Liver (tissue), 9 donors: Measurements from ENCODE around the gene PRG2. TPM values are rescaled to one million over a fixed set of nuclear protein-coding genes. Genes with fewer than 3 reads are reported as not detected.

Experiments
- DNase-seq: peaks from one replicate; pipeline ENCODE4 v3.0.0-alpha.2; 2017; ENCODE audit warnings: low spot score
- H3K27ac ChIP-seq, 2 donors: one replicate each; pipeline ENCODE4 v1.7.0; 2013; ENCODE audit warnings: inconsistent platforms in 2 of 2, low read length in 2 of 2, control low read depth in 1 of 2, low read depth in 1 of 2, mild to moderate bottlenecking in 1 of 2
- H3K27me3 ChIP-seq, 4 donors: one replicate each; pipeline versions ENCODE4 v1.6.1 to v1.7.0; 2013; ENCODE audit warnings: low read length in 3 of 4, inconsistent platforms in 1 of 4, mild to moderate bottlenecking in 1 of 4, moderate library complexity in 1 of 4; ENCODE audit not compliant: control insufficient read depth in 4 of 4, insufficient read depth in 4 of 4
- H3K36me3 ChIP-seq, 4 donors: one replicate each; pipeline versions ENCODE4 v1.6.1 to v1.7.0; 2013; ENCODE audit warnings: low read length in 3 of 4, mild to moderate bottlenecking in 3 of 4, low read depth in 1 of 4, moderate library complexity in 1 of 4; ENCODE audit not compliant: control insufficient read depth in 4 of 4, insufficient read depth in 3 of 4
- H3K4me1 ChIP-seq, 4 donors: one replicate each; pipeline versions ENCODE4 v1.6.1 to v1.7.0; 2013; ENCODE audit warnings: low read length in 3 of 4, mild to moderate bottlenecking in 3 of 4, moderate library complexity in 1 of 4; ENCODE audit not compliant: control insufficient read depth in 4 of 4, insufficient read depth in 4 of 4
- H3K4me3 ChIP-seq, 3 donors: one replicate each; pipeline versions ENCODE4 v1.6.1 to v1.7.0; 2013; ENCODE audit warnings: low read length in 3 of 3, control low read depth in 1 of 3, low read depth in 1 of 3, mild to moderate bottlenecking in 1 of 3
- H3K9ac ChIP-seq, 2 donors: one replicate each; pipeline ENCODE4 v1.7.0; 2013; ENCODE audit warnings: low read length in 2 of 2, mild to moderate bottlenecking in 2 of 2, moderate library complexity in 2 of 2, control low read depth in 1 of 2, low read depth in 1 of 2
- H3K9me3 ChIP-seq, 4 donors: one replicate each; pipeline versions ENCODE4 v1.6.1 to v1.7.0; 2013; ENCODE audit warnings: low read length in 3 of 4; ENCODE audit not compliant: control insufficient read depth in 4 of 4
- CTCF ChIP-seq: fragments of 150-350 bp; IDR thresholded peaks from 2 replicates; pipeline ENCODE4 v1.5.1; 2017; ENCODE audit warnings: improper control_type of control experiment, low read depth, low read length; ENCODE audit not compliant: missing input control
- EGR1 ChIP-seq, 2 donors: IDR thresholded peaks; 2 replicates each; pipeline ENCODE4 v1.6.1; 2016 to 2018; ENCODE audit warnings: antibody characterized with exemption in 2 of 2, low read depth in 2 of 2
- FOXA1 ChIP-seq: IDR thresholded peaks from 2 replicates; pipeline ENCODE4 v1.6.1; 2016; ENCODE audit warnings: antibody characterized with exemption
- FOXA2 ChIP-seq: IDR thresholded peaks from 2 replicates; pipeline ENCODE4 v1.6.1; 2016; ENCODE audit warnings: antibody characterized with exemption
- GABPA ChIP-seq, 2 donors: IDR thresholded peaks in 1 of 2; conservative IDR thresholded peaks in 1 of 2; 2 replicates each; pipeline ENCODE4 v1.6.1; 2016; ENCODE audit warnings: antibody characterized with exemption in 2 of 2, mild to moderate bottlenecking in 1 of 2, moderate library complexity in 1 of 2
- HNF4A ChIP-seq, 2 donors: conservative IDR thresholded peaks; 2 replicates each; pipeline ENCODE4 v1.6.1; 2016; ENCODE audit warnings: antibody characterized with exemption in 2 of 2, mild to moderate bottlenecking in 2 of 2
- HNF4G ChIP-seq: IDR thresholded peaks from 2 replicates; pipeline ENCODE4 v1.6.1; 2016; ENCODE audit warnings: antibody characterized with exemption
- JUND ChIP-seq, 2 donors: IDR thresholded peaks; 2 replicates each; pipeline ENCODE4 v1.6.1; 2016; ENCODE audit warnings: antibody characterized with exemption in 2 of 2
- MAX ChIP-seq: IDR thresholded peaks from 2 replicates; pipeline ENCODE4 v1.6.1; 2016; ENCODE audit warnings: antibody characterized with exemption
- NR2F2 ChIP-seq: IDR thresholded peaks from 2 replicates; pipeline ENCODE4 v1.6.1; 2016; ENCODE audit warnings: antibody characterized with exemption
- RAD21 ChIP-seq, 2 donors: IDR thresholded peaks; 2 replicates each; pipeline ENCODE4 v1.6.1; 2016; ENCODE audit warnings: antibody characterized with exemption in 2 of 2, mild to moderate bottlenecking in 2 of 2
- RXRA ChIP-seq, 2 donors: IDR thresholded peaks; 2 replicates each; pipeline ENCODE4 v1.6.1; 2017 to 2018; ENCODE audit warnings: antibody characterized with exemption in 2 of 2, mild to moderate bottlenecking in 1 of 2
- SP1 ChIP-seq: IDR thresholded peaks from 2 replicates; pipeline ENCODE4 v1.6.1; 2018; ENCODE audit warnings: antibody characterized with exemption, mild to moderate bottlenecking
- TAF1 ChIP-seq: conservative IDR thresholded peaks from 2 replicates; pipeline ENCODE4 v1.6.1; 2016; ENCODE audit warnings: antibody characterized with exemption, mild to moderate bottlenecking
- YY1 ChIP-seq: IDR thresholded peaks from 2 replicates; pipeline ENCODE4 v1.6.1; 2016; ENCODE audit warnings: antibody characterized with exemption, mild to moderate bottlenecking
- WGBS: extraction: QIAGEN DNeasy Blood & Tissue Kit; methylation state at CpG from one replicate; pipeline ENCODE4 v1.1.7; 2013; 5-methylcytosine and 5-hydroxymethylcytosine counted together
- polyA plus RNA-seq, 2 donors: library from polyadenylated mRNA; stranded (reverse) in 1 of 2; unstranded in 1 of 2; fragments of 200-250 nt in 1 of 2; fragments of >200 nt in 1 of 2; fragmentation: Nextera tagmentation in 1 of 2; extraction: Ambion mirVana in 1 of 2; gene quantifications; one replicate each; pipeline versions ENCODE4 v1.2.1 to v1.2.3, GENCODE V29; 2013 to 2015
- total RNA-seq, 2 donors: library from RNA; depleted of rRNA; stranded (reverse); fragments of >200 nt; gene quantifications; one replicate each; pipeline ENCODE4 v1.2.3, GENCODE V29; 2014
- TF ChIP-seq, protein P1 (sequence below): IDR thresholded peaks from 2 replicates; pipeline ENCODE4 v1.6.1; 2016; ENCODE audit warnings: antibody characterized with exemption
- TF ChIP-seq, protein P2 (sequence below): IDR thresholded peaks from 2 replicates; pipeline ENCODE4 v1.6.1; 2016; ENCODE audit warnings: antibody characterized with exemption
- TF ChIP-seq, protein P3 (sequence below): IDR thresholded peaks from 2 replicates; pipeline ENCODE4 v1.6.1; 2016; ENCODE audit warnings: antibody characterized with exemption, mild to moderate bottlenecking
- donor health status: healthy.
- donor health status: healthy.
- donor health status: healthy.
- donor health status: healthy.
- donor health status: healthy.

Gene PRG2
- total and polyA plus RNA-seq, 4 donors: 0.74 to 24.2 (median 1.2) TPM; not detected in 1

GRCh38 chr11:57353852-57354251, 36.6 kb downstream of the PRG2 start (continued):
- no peak for TF ChIP-seq JUND (IDR thresholded peaks at IDR 0.05)
- no peak for TF ChIP-seq EGR1 (IDR thresholded peaks at IDR 0.05; ENCODE audit: low read depth in 2 of 2)
- no peak for TF ChIP-seq NR2F2
- TF ChIP-seq SP1: no peak
- TF ChIP-seq FOXA1: no peak

DNA sequence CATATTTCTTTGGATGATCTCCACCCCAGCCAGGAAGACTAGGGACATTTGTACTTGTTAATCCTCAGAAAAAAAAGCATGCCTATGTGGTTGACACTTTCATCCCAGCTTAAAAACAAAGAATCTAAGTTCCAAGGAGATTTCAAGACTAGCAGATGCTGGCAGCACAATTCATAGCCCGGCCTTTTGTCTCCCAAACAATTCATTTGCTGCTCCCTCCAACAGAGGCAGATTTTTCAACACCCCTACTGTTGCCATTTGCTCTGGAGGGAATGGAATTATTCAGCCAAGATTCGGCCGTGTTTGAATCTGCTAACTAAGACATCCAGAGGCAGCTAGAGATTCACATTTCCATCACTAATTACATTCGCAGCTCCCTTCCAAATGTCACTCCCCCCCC, 37.0 kb downstream of the PRG2 start:
- 79% methylated on average over 4 of the region's 4 CpGs for WGBS
- H3K9me3 ChIP-seq: peaks cover 0 to 2% (median 0%) of the 10 kb centered on the region in 4 donors
- peaks cover 0 to 9% (median 7%) of the 10 kb centered on the region in 4 donors for H3K4me1 ChIP-seq
- TF ChIP-seq EGR1 (IDR thresholded peaks at IDR 0.05; ENCODE audit: low read depth in 2 of 2) (no peak), FOXA2 (no peak), MAX (no peak), HNF4G (no peak), SP1 (no peak), YY1 (no peak), NR2F2 (no peak), FOXA1 (no peak), JUND (IDR thresholded peaks at IDR 0.05) (no peak), CTCF (no peak), GABPA (IDR thresholded peaks at IDR 0.05 in 1 of 2, conservative IDR thresholded peaks at IDR 0.05 in 1 of 2) (no peak), RAD21 (IDR thresholded peaks at IDR 0.05) (no peak), TAF1 (no peak), HNF4A (conservative IDR thresholded peaks at IDR 0.05) (no peak), RXRA (IDR thresholded peaks at IDR 0.05) (no peak)
- TF ChIP-seq, protein P1, sequence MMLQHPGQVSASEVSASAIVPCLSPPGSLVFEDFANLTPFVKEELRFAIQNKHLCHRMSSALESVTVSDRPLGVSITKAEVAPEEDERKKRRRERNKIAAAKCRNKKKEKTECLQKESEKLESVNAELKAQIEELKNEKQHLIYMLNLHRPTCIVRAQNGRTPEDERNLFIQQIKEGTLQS: no peak
- TF ChIP-seq, protein P2, sequence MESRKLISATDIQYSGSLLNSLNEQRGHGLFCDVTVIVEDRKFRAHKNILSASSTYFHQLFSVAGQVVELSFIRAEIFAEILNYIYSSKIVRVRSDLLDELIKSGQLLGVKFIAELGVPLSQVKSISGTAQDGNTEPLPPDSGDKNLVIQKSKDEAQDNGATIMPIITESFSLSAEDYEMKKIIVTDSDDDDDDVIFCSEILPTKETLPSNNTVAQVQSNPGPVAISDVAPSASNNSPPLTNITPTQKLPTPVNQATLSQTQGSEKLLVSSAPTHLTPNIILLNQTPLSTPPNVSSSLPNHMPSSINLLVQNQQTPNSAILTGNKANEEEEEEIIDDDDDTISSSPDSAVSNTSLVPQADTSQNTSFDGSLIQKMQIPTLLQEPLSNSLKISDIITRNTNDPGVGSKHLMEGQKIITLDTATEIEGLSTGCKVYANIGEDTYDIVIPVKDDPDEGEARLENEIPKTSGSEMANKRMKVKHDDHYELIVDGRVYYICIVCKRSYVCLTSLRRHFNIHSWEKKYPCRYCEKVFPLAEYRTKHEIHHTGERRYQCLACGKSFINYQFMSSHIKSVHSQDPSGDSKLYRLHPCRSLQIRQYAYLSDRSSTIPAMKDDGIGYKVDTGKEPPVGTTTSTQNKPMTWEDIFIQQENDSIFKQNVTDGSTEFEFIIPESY: no peak
- TF ChIP-seq, protein P3, sequence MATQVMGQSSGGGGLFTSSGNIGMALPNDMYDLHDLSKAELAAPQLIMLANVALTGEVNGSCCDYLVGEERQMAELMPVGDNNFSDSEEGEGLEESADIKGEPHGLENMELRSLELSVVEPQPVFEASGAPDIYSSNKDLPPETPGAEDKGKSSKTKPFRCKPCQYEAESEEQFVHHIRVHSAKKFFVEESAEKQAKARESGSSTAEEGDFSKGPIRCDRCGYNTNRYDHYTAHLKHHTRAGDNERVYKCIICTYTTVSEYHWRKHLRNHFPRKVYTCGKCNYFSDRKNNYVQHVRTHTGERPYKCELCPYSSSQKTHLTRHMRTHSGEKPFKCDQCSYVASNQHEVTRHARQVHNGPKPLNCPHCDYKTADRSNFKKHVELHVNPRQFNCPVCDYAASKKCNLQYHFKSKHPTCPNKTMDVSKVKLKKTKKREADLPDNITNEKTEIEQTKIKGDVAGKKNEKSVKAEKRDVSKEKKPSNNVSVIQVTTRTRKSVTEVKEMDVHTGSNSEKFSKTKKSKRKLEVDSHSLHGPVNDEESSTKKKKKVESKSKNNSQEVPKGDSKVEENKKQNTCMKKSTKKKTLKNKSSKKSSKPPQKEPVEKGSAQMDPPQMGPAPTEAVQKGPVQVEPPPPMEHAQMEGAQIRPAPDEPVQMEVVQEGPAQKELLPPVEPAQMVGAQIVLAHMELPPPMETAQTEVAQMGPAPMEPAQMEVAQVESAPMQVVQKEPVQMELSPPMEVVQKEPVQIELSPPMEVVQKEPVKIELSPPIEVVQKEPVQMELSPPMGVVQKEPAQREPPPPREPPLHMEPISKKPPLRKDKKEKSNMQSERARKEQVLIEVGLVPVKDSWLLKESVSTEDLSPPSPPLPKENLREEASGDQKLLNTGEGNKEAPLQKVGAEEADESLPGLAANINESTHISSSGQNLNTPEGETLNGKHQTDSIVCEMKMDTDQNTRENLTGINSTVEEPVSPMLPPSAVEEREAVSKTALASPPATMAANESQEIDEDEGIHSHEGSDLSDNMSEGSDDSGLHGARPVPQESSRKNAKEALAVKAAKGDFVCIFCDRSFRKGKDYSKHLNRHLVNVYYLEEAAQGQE: no peak
- H3K36me3 ChIP-seq: no peaks in the 10 kb centered on the region
- H3K27ac ChIP-seq: no peak overlapping the region
- no peak for DNase-seq
- no peaks in the 10 kb centered on the region for H3K27me3 ChIP-seq
- no peak overlapping the region for H3K9ac ChIP-seq
- H3K4me3 ChIP-seq: no peak overlapping the region
